HepG2 (cell line): ENCODE results near the gene CDC6. TPM values are rescaled to one million over a fixed set of nuclear protein-coding genes. Genes with fewer than 3 reads are reported as not detected.

ENCODE experiments used
- ETV6 ChIP-seq: sonication (generic); formaldehyde crosslinking; conservative IDR thresholded peaks from 2 replicates; pipeline ENCODE4 v1.4.0; 2020; ENCODE audit warnings: missing genetic modification reagents
- HMGA1 ChIP-seq: sonication (generic); formaldehyde crosslinking; conservative IDR thresholded peaks from 2 replicates; pipeline ENCODE4 v1.4.0; 2020; ENCODE audit warnings: missing genetic modification reagents
- KAT8 ChIP-seq: IDR thresholded peaks from 2 replicates; pipeline ENCODE4 v1.6.1; 2016; ENCODE audit warnings: missing genetic modification reagents, missing compliant biosample characterization
- POLR2AphosphoS2 ChIP-seq: IDR thresholded peaks from 2 replicates; pipeline ENCODE4 v1.6.1; 2011; ENCODE audit warnings: low read depth, low read length, improper control_type of control experiment
- ZNF614 ChIP-seq: IDR thresholded peaks from 2 replicates; pipeline ENCODE4 v1.6.1; 2018; ENCODE audit warnings: missing biosample characterization, missing genetic modification reagents, inconsistent platforms, borderline replicate concordance
- ZNF615 ChIP-seq: sonication (generic); formaldehyde crosslinking; IDR thresholded peaks from 2 replicates; pipeline ENCODE4 v1.5.0; 2020; ENCODE audit warnings: mild to moderate bottlenecking, missing genetic modification reagents, borderline replicate concordance
- ZNF629 ChIP-seq: sonication (generic); formaldehyde crosslinking; conservative IDR thresholded peaks from 2 replicates; pipeline ENCODE4 v1.5.0; 2020; ENCODE audit warnings: missing genetic modification reagents
- ZNF720 ChIP-seq: sonication (generic); formaldehyde crosslinking; IDR thresholded peaks from 2 replicates; pipeline ENCODE4 v1.4.0; 2020; ENCODE audit warnings: missing genetic modification reagents
- ZNF737 ChIP-seq: sonication (generic); formaldehyde crosslinking; IDR thresholded peaks from 2 replicates; pipeline ENCODE4 v1.5.0; 2020; ENCODE audit warnings: missing genetic modification reagents, mild to moderate bottlenecking, borderline replicate concordance
- ZNF772 ChIP-seq: sonication (generic); formaldehyde crosslinking; IDR thresholded peaks from 2 replicates; pipeline ENCODE4 v1.5.0; 2020; ENCODE audit warnings: mild to moderate bottlenecking, missing genetic modification reagents
- ZNF850 ChIP-seq: sonication (generic); formaldehyde crosslinking; conservative IDR thresholded peaks from 2 replicates; pipeline ENCODE4 v1.9.0; 2021; ENCODE audit warnings: mild to moderate bottlenecking, missing genetic modification reagents
- polyA plus RNA-seq, 8 experiments: library from polyadenylated mRNA; depleted of rRNA in 3 of 8; stranded (reverse) in 7 of 8; unstranded in 1 of 8; fragments of >200 nt; fragmentation: Illumina TruSeq in 4 of 8; extraction: Trizol in 4 of 8; gene quantifications; 2 replicates each; pipeline versions ENCODE4 v1.2.1 to v1.2.3, GENCODE V29; 2011 to 2016; ENCODE audit warnings: low read depth in 4 of 8, missing spikeins in 1 of 8, mixed read lengths in 1 of 8; ENCODE audit not compliant: insufficient read depth in 1 of 8
- total RNA-seq, 5 experiments: library from RNA; depleted of rRNA; stranded (reverse); fragments of >200 nt; fragmentation: Illumina TruSeq; extraction: Trizol; gene quantifications; 2 replicates each; pipeline ENCODE4 v1.2.3, GENCODE V29; 2016; ENCODE audit warnings: low read depth in 1 of 5
- TF ChIP-seq, protein P1 (sequence below): sonication (generic); formaldehyde crosslinking; IDR thresholded peaks from 2 replicates; pipeline ENCODE4 v1.4.0; 2020; ENCODE audit warnings: missing genetic modification reagents; ENCODE audit errors: not compliant biosample characterization
- TF ChIP-seq, protein P2 (sequence below): sonication (generic); formaldehyde crosslinking; IDR thresholded peaks from 2 replicates; pipeline ENCODE4 v1.4.0; 2020; ENCODE audit warnings: missing genetic modification reagents, mild to moderate bottlenecking, borderline replicate concordance
- TF ChIP-seq, protein P3 (sequence below): sonication (generic); formaldehyde crosslinking; conservative IDR thresholded peaks from 2 replicates; pipeline ENCODE4 v1.4.0; 2020; ENCODE audit warnings: missing genetic modification reagents
- TF ChIP-seq, protein P4 (sequence below): sonication (generic); formaldehyde crosslinking; IDR thresholded peaks from 2 replicates; pipeline ENCODE4 v1.5.0; 2020; ENCODE audit warnings: mild to moderate bottlenecking, missing genetic modification reagents, borderline replicate concordance

The CDC6 gene
- total and polyA plus RNA-seq, 2 of the 13 experiments (the other 11 are each of a cell fraction or from before 2014, with no cell fraction given) = 17.4 to 114 TPM

DNA sequence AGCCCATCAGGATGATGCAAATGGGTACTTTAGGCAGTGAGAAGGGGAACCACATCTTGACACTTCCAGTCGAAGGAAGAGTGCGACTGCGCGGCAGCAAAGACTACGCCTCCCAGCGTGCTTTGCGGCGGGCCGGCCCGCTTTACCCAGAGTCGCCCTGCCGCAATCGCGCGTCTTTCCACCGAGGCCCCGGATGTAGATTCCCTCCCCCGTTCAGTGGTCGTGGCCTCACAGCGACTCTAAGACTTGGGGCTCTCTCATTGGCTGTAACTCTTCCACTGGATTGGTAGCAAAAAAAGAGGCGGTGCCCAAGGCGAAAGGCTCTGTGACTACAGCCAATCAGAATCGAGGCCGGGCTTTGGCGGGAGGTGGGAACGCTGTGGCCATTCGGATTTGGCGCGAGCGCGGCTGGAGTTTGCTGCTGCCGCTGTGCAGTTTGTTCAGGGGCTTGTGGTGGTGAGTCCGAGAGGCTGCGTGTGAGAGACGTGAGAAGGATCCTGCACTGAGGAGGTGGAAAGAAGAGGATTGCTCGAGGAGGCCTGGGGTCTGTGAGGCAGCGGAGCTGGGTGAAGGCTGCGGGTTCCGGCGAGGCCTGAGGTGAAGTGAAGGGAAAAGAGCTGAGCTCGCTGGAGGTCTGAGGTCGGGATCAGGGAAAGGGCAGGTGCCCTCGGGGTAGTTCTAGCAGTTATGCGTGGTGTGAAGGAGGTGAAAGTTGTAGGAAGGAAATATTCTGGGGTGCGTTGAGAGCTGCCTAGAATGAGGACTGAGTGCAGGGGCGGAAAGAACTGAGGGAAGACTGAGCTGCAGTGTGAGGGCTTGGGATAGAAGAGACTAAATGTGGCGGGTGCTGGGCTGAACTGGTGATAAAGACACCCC, at the start of gene CDC6 (continued):
- TF ChIP-seq, protein P1, sequence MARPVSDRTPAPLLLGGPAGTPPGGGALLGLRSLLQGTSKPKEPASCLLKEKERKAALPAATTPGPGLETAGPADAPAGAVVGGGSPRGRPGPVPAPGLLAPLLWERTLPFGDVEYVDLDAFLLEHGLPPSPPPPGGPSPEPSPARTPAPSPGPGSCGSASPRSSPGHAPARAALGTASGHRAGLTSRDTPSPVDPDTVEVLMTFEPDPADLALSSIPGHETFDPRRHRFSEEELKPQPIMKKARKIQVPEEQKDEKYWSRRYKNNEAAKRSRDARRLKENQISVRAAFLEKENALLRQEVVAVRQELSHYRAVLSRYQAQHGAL (CRISPR knock-in tag) = no peak
- TF ChIP-seq, protein P2, sequence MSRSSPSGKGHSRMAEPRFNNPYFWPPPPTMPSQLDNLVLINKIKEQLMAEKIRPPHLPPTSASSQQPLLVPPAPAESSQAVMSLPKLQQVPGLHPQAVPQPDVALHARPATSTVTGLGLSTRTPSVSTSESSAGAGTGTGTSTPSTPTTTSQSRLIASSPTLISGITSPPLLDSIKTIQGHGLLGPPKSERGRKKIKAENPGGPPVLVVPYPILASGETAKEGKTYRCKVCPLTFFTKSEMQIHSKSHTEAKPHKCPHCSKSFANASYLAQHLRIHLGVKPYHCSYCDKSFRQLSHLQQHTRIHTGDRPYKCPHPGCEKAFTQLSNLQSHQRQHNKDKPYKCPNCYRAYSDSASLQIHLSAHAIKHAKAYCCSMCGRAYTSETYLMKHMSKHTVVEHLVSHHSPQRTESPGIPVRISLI (CRISPR knock-in tag) = no peak; the same call in 1 of the 2 replicates
- no peak for TF ChIP-seq ZNF615 (CRISPR knock-in tag)
- TF ChIP-seq ZNF720 (CRISPR knock-in tag) = peak; percentile 89; the same call in 1 of the 2 replicates
- peak; percentile 86 for TF ChIP-seq ETV6 (CRISPR knock-in tag)
- no peak for TF ChIP-seq ZNF629
- TF ChIP-seq POLR2AphosphoS2 = peak; percentile 67
- TF ChIP-seq ZNF614 (CRISPR knock-in tag) = peak; percentile 14; the same call in 1 of the 2 replicates
- TF ChIP-seq, protein P3, sequence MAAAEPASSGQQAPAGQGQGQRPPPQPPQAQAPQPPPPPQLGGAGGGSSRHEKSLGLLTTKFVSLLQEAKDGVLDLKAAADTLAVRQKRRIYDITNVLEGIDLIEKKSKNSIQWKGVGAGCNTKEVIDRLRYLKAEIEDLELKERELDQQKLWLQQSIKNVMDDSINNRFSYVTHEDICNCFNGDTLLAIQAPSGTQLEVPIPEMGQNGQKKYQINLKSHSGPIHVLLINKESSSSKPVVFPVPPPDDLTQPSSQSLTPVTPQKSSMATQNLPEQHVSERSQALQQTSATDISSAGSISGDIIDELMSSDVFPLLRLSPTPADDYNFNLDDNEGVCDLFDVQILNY = peak; percentile 99
- TF ChIP-seq, protein P4, sequence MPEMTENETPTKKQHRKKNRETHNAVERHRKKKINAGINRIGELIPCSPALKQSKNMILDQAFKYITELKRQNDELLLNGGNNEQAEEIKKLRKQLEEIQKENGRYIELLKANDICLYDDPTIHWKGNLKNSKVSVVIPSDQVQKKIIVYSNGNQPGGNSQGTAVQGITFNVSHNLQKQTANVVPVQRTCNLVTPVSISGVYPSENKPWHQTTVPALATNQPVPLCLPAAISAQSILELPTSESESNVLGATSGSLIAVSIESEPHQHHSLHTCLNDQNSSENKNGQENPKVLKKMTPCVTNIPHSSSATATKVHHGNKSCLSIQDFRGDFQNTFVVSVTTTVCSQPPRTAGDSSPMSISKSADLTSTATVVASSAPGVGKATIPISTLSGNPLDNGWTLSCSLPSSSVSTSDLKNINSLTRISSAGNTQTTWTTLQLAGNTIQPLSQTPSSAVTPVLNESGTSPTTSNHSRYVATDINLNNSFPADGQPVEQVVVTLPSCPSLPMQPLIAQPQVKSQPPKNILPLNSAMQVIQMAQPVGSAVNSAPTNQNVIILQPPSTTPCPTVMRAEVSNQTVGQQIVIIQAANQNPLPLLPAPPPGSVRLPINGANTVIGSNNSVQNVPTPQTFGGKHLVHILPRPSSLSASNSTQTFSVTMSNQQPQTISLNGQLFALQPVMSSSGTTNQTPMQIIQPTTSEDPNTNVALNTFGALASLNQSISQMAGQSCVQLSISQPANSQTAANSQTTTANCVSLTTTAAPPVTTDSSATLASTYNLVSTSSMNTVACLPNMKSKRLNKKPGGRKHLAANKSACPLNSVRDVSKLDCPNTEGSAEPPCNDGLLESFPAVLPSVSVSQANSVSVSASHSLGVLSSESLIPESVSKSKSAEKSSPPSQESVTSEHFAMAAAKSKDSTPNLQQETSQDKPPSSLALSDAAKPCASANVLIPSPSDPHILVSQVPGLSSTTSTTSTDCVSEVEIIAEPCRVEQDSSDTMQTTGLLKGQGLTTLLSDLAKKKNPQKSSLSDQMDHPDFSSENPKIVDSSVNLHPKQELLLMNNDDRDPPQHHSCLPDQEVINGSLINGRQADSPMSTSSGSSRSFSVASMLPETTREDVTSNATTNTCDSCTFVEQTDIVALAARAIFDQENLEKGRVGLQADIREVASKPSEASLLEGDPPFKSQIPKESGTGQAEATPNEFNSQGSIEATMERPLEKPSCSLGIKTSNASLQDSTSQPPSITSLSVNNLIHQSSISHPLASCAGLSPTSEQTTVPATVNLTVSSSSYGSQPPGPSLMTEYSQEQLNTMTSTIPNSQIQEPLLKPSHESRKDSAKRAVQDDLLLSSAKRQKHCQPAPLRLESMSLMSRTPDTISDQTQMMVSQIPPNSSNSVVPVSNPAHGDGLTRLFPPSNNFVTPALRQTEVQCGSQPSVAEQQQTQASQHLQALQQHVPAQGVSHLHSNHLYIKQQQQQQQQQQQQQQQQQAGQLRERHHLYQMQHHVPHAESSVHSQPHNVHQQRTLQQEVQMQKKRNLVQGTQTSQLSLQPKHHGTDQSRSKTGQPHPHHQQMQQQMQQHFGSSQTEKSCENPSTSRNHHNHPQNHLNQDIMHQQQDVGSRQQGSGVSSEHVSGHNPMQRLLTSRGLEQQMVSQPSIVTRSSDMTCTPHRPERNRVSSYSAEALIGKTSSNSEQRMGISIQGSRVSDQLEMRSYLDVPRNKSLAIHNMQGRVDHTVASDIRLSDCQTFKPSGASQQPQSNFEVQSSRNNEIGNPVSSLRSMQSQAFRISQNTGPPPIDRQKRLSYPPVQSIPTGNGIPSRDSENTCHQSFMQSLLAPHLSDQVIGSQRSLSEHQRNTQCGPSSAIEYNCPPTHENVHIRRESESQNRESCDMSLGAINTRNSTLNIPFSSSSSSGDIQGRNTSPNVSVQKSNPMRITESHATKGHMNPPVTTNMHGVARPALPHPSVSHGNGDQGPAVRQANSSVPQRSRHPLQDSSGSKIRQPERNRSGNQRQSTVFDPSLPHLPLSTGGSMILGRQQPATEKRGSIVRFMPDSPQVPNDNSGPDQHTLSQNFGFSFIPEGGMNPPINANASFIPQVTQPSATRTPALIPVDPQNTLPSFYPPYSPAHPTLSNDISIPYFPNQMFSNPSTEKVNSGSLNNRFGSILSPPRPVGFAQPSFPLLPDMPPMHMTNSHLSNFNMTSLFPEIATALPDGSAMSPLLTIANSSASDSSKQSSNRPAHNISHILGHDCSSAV (CRISPR knock-in tag) = peak; percentile 84; the same call in 1 of the 2 replicates
- TF ChIP-seq HMGA1 = no peak
- TF ChIP-seq ZNF737 = no peak
- peak; percentile 77; the same call in 1 of the 2 replicates for TF ChIP-seq ZNF772
- no peak for TF ChIP-seq ZNF850 (CRISPR knock-in tag)
- peak; percentile 87 for TF ChIP-seq KAT8
